Panc1 (cell line): ENCODE measurements around the gene RFX1.

Experiments
- POLR2AphosphoS5 ChIP-seq: IDR thresholded peaks from 2 replicates; pipeline ENCODE4 v1.6.1; 2012; ENCODE audit warnings: mild to moderate bottlenecking, low read depth, low read length, moderate library complexity
- TCF7L2 ChIP-seq: IDR thresholded peaks from 2 replicates; pipeline ENCODE4 v1.6.1; 2011; ENCODE audit warnings: mild to moderate bottlenecking, low read depth, low read length, inconsistent platforms
- TF ChIP-seq, protein P1 (sequence below): fragments of 450-650 bp; IDR thresholded peaks from 2 replicates; pipeline ENCODE4 v1.5.1; 2017; ENCODE audit warnings: mild to moderate bottlenecking
- TF ChIP-seq, protein P2 (sequence below), 2 experiments: IDR thresholded peaks; 2 replicates each; pipeline ENCODE4 v1.6.1; 2011 to 2012; ENCODE audit warnings: low read depth in 2 of 2, control low read depth in 1 of 2, low read length in 1 of 2, mild to moderate bottlenecking in 1 of 2, moderate library complexity in 1 of 2; ENCODE audit not compliant: insufficient read depth in 1 of 2

DNA sequence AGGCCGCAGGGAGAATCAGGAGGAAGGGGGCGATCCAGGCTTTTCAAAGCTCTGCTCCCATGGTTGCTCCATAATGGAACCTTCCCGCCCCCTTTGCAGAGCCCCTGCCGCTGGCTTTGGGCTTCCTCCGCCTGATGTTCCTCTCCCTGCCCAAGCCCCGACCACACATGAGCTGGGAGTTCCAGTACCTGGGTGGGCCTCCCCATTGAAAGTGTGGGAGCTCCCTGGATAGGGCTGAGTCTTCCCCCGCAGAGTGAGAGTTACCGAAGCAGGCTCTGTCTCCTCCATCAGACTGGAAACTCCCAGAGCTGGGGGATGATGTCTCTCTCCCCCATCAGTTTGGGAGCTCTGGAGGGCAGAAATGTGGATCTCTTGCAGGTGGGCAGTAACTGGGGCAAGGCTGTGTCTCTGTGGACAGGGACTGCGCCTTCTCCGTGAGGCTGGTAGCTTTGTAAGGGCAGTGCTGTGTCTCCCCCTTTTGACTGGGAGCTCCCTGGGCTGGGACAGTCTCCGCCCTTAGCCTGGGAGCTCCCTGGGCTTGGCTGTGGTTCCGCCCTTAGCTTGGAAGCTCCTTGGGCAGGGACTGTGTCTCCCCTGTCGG lies 53.1 kb downstream of the RFX1 start:
- TF ChIP-seq, protein P1, sequence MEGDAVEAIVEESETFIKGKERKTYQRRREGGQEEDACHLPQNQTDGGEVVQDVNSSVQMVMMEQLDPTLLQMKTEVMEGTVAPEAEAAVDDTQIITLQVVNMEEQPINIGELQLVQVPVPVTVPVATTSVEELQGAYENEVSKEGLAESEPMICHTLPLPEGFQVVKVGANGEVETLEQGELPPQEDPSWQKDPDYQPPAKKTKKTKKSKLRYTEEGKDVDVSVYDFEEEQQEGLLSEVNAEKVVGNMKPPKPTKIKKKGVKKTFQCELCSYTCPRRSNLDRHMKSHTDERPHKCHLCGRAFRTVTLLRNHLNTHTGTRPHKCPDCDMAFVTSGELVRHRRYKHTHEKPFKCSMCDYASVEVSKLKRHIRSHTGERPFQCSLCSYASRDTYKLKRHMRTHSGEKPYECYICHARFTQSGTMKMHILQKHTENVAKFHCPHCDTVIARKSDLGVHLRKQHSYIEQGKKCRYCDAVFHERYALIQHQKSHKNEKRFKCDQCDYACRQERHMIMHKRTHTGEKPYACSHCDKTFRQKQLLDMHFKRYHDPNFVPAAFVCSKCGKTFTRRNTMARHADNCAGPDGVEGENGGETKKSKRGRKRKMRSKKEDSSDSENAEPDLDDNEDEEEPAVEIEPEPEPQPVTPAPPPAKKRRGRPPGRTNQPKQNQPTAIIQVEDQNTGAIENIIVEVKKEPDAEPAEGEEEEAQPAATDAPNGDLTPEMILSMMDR = no peak
- TF ChIP-seq TCF7L2 (no peak), POLR2AphosphoS5 (no peak)
- TF ChIP-seq, protein P2, sequence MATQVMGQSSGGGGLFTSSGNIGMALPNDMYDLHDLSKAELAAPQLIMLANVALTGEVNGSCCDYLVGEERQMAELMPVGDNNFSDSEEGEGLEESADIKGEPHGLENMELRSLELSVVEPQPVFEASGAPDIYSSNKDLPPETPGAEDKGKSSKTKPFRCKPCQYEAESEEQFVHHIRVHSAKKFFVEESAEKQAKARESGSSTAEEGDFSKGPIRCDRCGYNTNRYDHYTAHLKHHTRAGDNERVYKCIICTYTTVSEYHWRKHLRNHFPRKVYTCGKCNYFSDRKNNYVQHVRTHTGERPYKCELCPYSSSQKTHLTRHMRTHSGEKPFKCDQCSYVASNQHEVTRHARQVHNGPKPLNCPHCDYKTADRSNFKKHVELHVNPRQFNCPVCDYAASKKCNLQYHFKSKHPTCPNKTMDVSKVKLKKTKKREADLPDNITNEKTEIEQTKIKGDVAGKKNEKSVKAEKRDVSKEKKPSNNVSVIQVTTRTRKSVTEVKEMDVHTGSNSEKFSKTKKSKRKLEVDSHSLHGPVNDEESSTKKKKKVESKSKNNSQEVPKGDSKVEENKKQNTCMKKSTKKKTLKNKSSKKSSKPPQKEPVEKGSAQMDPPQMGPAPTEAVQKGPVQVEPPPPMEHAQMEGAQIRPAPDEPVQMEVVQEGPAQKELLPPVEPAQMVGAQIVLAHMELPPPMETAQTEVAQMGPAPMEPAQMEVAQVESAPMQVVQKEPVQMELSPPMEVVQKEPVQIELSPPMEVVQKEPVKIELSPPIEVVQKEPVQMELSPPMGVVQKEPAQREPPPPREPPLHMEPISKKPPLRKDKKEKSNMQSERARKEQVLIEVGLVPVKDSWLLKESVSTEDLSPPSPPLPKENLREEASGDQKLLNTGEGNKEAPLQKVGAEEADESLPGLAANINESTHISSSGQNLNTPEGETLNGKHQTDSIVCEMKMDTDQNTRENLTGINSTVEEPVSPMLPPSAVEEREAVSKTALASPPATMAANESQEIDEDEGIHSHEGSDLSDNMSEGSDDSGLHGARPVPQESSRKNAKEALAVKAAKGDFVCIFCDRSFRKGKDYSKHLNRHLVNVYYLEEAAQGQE (IDR thresholded peaks at IDR 0.05; ENCODE audit: insufficient read depth in 1 of 2, low read depth in 2 of 2, low read length in 1 of 2) = no peak
